NCI-H345 treated with DMSO at 0.1 percent for 48 hours (cell line): ENCODE data around the gene CMIP.

Experiments
- DNase-seq: peaks from one replicate; lab custom pipeline; 2025; ENCODE audit not compliant: unreplicated experiment; lab: John Stamatoyannopoulos, UW

Gene CMIP

DNA sequence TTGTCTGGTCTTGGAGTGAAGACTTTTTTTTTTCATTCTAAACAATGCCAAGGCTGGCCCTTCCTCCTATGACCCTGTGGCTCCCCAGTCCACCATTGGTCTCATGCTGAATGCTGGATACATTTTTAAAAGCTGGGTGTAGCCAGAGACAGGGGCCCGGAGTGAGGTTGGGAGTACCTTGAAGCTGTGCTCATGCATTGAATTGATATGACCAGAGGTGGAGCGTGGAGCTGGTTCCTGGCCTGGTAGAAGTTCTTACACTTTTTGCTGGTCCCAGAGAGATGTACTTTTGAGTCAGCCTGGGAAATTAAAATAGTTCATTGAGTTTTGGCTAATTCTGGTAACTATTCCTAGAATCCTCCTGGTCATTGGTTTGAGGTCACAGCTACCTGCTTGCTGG is 83.6 kb downstream of the CMIP start:
- no peak for DNase-seq

GRCh38 chr16:81530296-81530721 is 85.7 kb downstream of the CMIP start:
- DNase-seq, result no peak

DNA sequence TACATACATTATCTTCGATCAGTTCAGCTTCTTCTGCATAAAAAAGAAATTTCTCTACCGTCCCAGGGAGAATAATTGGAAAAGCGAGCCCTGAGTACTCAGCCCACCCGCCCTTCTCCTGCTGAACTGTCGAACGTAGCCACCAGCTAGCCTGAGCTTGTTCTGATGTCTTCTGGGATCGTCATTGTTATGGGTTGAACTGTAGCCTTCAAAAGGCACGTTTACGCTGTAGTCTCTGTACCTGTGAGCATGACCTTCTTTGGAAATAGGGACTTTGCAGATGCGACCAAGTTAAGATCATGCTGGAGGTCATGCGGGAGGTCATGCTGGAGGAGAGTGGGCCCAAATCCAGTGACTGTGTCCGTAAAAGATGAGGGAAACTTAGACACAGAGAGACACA is 86.2 kb downstream of the CMIP start:
- DNase-seq, result no peak

GRCh38 chr16:81531419-81531821 is 86.8 kb downstream of the CMIP start:
- no peak for DNase-seq

DNA sequence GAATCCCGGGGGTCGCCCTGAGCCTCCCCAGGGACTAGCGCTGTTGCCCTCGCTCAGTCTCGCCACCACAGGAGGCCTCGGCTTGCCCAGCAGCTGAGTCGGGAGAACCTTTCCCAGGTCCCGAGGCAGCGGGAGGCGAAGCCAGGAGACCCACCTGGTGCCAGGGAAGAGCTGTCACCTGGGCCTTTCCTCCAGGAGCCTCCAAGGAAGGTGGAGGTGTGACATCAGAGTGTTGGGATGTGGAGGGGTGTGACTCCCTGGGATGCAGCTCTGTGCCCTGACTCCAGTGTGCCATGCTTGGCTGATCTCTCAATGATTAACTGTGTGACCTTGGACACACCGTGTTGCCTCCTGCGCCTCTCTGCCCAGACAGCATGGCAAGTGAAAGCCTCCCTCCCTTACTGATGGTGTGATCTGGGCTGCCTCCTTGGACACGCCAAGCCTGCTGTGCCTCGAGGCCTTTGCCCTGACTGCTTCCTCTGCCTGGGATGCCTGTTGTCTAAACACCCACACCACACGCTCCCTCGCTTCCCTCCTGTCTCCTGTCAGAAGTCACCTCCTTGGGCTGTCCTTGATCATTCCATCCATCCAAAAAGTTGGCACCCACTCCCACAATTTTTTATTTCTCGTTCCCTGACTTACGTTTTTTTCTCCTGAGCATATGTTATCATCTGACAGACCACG is 88.0 kb downstream of the CMIP start:
- DNase-seq, result no peak

DNA sequence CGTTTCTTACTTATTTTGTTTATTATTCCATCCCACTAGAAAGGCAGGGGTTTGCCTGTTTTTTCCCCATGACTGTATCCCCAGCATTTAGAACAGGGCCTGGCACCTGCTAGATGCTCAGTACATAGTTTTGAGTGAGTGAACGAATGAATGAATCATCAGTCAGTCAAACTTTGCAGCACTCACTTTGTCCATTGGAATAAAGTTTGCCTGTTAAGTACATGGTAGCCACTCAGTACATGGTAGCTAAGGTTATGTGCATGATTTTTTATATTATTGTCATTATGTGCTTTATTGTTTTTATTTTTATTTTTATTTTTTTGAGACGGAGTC is 88.5 kb downstream of the CMIP start:
- no peak for DNase-seq

DNA sequence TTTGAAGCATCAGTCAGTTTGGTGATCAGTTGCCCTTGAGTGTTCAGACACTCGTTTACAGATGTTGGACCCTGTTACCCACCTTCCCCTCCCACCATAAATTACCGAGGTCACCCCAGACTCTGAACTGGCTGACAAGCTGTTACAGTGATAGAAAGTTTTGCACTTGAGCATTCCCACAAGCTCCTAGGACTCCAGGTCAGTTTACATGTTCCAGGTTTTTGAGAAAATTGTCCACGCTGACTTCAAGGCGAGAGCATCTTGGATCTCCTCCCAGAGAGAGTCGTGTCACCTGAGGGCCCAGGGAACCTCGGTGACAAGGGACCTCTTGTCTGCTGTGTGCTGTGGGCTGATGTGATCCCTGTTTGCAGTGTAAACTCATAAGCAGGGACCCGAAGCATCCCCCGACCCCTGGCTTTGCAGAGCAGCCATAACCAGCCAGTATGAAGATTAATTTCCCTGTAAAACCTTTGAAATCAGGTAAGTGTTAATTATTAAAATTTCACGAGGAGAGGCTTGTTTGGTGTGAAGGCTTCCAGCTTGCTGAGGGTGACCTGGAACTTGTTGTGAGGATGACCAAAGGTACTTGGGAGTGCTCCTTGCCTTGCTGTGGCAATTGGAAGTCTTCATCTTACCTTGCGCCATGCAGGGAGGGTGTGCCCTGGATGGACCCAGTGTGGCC is 91.2 kb downstream of the CMIP start:
- DNase-seq, result no peak

DNA sequence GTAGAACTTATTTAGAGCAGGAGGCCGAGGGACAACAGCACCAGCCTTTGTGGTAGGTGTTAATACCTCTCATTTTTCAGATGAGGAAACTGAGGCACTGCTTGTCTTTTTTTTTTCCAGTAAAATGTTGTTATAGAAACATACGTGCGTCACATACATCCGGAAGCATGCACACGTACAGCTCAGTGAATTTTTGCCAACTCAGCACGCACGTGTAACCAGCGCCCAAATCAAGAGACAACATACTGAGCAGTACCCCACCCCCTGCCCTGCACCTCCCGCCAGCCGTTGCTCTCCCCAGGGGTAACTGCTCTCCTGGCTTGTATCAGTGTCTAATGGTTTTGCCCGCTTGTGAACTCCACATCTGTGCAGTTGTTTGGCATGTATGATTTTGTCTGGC is 92.0 kb downstream of the CMIP start:
- DNase-seq, result no peak

- DNase-seq, result no peak
These were observed 93.3 kb downstream of the CMIP start for GRCh38 chr16:81537721-81538561.

DNA sequence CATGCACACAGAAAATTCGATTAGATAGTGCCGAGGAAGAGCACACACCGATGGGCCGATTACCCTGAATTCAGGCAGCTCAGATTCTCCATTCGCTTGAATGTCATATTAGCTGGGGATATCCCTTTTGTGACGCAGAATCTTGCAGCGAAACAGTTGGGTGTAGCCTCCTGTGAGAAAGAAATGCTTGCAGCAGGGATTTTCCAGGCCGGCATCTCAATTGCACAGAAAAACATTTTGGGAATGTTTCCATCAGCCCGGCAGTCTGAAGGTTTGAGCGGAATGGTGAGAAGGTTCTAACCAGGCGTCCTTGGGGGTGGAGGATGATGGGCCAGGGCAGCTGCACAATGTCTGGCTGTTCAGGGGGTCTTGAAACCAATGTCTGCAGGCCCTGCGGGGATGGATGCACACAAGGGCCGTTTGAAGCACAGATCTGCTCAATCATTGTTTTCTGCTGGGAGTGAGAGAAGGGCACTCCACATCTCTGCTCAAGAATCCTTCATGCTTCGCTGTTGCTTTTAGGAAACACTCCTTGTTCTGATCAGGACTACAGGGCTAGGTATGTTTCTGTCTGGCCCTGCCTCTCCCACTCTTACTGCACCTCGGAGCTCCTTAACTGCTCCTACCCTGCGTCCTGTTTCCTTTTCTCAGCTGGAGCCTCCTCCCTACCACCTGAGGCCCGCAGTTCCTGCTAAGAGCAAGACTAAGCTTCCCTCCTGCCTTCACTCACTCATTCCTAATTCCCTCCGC is 94.6 kb downstream of the CMIP start:
- no peak for DNase-seq

GRCh38 chr16:81539759-81540472 is 95.3 kb downstream of the CMIP start:
- DNase-seq, result no peak

GRCh38 chr16:81541314-81541713 is 96.7 kb downstream of the CMIP start:
- no peak for DNase-seq

GRCh38 chr16:81542609-81543570 is 98.3 kb downstream of the CMIP start:
- no peak for DNase-seq

- no peak for DNase-seq
These were observed 99.0 kb downstream of the CMIP start for GRCh38 chr16:81543571-81543970.

DNA sequence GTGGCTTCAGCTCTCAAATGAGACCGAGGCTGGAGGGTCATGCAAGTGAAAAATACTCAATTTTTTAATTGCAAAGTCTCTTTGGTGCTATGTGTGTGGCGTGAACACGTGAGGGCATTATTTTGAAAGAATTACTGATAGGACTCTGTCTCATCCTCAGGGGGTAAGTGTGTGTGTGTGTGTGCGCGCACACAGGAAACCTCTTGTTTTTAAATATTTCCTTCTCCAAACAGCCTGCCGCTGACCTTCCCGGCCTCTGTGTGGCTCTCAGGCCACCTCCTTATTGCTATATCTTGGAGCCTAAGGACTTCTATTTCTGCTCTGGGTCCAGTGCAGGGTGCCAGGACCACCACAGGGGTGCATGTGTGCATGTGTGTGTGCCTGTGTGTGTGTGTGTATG is 99.7 kb downstream of the CMIP start:
- no peak for DNase-seq

DNA sequence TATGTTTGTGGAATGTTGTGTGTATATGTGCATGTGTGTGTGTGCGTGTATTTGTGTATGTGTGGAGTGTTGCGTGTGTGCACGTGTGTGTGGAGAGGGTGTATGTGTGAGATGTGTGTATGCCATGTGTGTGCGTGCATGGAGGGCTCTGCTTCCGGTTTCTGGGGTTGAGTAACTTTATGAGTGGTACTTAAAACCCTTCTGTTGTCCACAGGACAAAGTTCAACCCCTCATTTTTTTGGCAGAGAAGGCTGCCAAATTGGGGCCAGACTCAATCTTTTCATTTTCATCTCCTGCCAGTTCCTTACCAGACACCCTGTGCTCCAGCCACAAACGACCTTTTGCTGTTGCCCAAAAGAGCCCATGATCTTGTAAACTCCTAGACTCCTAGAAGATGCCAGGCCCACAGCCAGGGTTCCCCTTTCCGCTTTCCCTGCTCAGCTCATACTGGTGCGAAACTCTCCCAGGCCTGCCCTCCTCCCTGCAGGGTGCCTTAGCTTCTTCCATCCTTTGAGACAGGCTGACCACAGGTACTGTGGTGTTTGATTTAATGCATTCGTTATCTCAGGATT is 100.2 kb downstream of the CMIP start:
- no peak for DNase-seq

- no peak for DNase-seq
These were observed 101.1 kb downstream of the CMIP start for GRCh38 chr16:81545470-81546250.

- DNase-seq, result no peak
These were observed 102.2 kb downstream of the CMIP start for GRCh38 chr16:81546781-81547180.
